ENCODE measurements around the gene CNOT4.

Gene CNOT4

GRCh38 chr7:135330088-135330487 is 179.8 kb downstream of the CNOT4 start:
- no peak for DNase-seq (ENCODE audit: low read depth)
- TF ChIP-seq, protein P1, sequence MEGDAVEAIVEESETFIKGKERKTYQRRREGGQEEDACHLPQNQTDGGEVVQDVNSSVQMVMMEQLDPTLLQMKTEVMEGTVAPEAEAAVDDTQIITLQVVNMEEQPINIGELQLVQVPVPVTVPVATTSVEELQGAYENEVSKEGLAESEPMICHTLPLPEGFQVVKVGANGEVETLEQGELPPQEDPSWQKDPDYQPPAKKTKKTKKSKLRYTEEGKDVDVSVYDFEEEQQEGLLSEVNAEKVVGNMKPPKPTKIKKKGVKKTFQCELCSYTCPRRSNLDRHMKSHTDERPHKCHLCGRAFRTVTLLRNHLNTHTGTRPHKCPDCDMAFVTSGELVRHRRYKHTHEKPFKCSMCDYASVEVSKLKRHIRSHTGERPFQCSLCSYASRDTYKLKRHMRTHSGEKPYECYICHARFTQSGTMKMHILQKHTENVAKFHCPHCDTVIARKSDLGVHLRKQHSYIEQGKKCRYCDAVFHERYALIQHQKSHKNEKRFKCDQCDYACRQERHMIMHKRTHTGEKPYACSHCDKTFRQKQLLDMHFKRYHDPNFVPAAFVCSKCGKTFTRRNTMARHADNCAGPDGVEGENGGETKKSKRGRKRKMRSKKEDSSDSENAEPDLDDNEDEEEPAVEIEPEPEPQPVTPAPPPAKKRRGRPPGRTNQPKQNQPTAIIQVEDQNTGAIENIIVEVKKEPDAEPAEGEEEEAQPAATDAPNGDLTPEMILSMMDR (IDR thresholded peaks at IDR 0.05; ENCODE audit: control insufficient read depth, insufficient read depth, low read depth, low read length, missing control alignments), result no peak
- H3K4me3 ChIP-seq (ENCODE audit: control insufficient read depth, low read depth, low read length), result no peak overlapping the region

DNA sequence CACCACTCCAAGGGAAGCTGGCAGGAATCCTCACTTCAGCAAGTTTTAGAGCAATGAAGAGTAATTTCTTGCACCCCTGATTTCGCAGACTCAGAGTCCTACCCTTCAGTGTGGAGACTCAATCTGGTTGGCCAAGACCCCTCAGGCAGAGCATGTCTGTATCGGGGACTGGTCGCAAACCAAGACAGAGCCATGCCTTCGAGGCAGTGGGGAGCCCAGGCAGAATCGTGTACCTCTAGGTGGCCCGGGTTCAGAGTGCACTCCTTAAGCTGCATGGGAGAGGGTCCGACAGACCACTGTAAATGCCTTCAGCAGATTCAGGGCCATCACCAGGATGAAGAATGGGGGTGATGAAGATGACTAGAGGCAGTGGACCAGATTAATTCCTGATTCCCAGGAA is 181.4 kb downstream of the CNOT4 start:
- DNase-seq (ENCODE audit: low read depth), result no peak
- TF ChIP-seq, protein P1 (IDR thresholded peaks at IDR 0.05; ENCODE audit: control insufficient read depth, insufficient read depth, low read depth, low read length, missing control alignments), result no peak
- H3K4me3 ChIP-seq (ENCODE audit: control insufficient read depth, low read depth, low read length), result no peak overlapping the region

DNA sequence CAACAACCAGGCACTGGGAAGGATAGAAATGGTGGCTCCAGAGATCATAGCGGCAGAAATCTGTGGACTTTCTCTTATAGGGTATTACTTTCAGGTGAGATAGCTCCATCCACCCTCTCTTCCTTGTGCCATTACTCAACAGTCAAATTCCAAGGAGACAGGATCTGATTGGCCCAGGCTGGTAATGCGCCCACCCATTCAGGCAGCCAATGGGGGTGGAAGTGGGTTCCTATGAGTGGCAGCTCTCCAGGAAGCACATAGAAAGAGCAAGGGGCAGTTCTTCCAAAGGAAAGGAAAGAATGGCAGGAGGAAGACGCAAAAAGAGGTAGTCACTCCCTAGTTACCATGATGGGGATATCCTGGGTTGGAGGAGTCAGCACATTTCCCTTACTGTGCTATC is 181.8 kb downstream of the CNOT4 start:
- H3K4me3 ChIP-seq (ENCODE audit: control insufficient read depth, low read depth, low read length), result no peak overlapping the region
- TF ChIP-seq, protein P1 (IDR thresholded peaks at IDR 0.05; ENCODE audit: control insufficient read depth, insufficient read depth, low read depth, low read length, missing control alignments), result no peak
- no peak for DNase-seq (ENCODE audit: low read depth)

DNA sequence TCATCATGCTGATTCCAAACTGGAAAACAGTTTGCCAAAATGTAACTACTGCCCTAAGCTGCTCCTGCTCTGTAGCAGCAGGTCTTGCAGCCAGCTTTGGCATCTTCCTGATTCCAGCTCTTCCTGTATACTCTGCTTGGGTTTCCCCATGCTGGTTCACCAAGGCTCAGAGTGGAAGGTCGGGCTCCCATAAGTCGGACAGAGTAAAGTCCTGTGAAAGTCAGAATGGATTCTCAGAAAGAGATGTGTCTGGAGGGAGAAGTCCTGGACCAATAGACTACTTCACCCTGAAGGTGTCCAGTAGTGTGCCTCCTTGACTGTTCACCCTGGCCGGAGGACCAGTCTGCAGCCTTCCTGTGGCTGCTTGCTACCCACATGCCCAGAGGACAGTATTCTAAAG is 182.4 kb downstream of the CNOT4 start:
- no peak for DNase-seq (ENCODE audit: low read depth)
- TF ChIP-seq, protein P1 (IDR thresholded peaks at IDR 0.05; ENCODE audit: control insufficient read depth, insufficient read depth, low read depth, low read length, missing control alignments), result no peak
- H3K4me3 ChIP-seq (ENCODE audit: control insufficient read depth, low read depth, low read length), result no peak overlapping the region

- TF ChIP-seq, protein P1 (IDR thresholded peaks at IDR 0.05; ENCODE audit: control insufficient read depth, insufficient read depth, low read depth, low read length, missing control alignments), result no peak
- H3K4me3 ChIP-seq (ENCODE audit: control insufficient read depth, low read depth, low read length), result no peak overlapping the region
- no peak for DNase-seq (ENCODE audit: low read depth)
Observed at GRCh38 chr7:135326636-135327280, 183.1 kb downstream of the CNOT4 start.

GRCh38 chr7:135322571-135323340 is 187.1 kb downstream of the CNOT4 start:
- TF ChIP-seq, protein P1 (IDR thresholded peaks at IDR 0.05; ENCODE audit: control insufficient read depth, insufficient read depth, low read depth, low read length, missing control alignments), result no peak
- no peak overlapping the region for H3K4me3 ChIP-seq (ENCODE audit: control insufficient read depth, low read depth, low read length)
- no peak for DNase-seq (ENCODE audit: low read depth)

All from AG09309 (cell line).